Measurements from ENCODE around the gene DELE1. TPM values are rescaled to one million over a fixed set of nuclear protein-coding genes. Genes with fewer than 3 reads are reported as not detected.

Gene DELE1
- total RNA-seq, 2 experiments from 2014 or later = 65.4 to 68.7 TPM

GRCh38 chr5:141973871-141974595 lies 50.4 kb downstream of the DELE1 start:
- no peak overlapping the region for H3K4me3 Mint-ChIP-seq
- ATAC-seq = no peak
- CTCF ChIA-PET = interaction anchor here (6.5 kb wide), 1 partner anchor 15 kb away, joined by 95 read pairs; the partner anchor contains the start of gene PCDH12

GRCh38 chr5:141976176-141976575 lies 52.5 kb downstream of the DELE1 start:
- no peaks in the 10 kb centered on the region for H3K27me3 Mint-ChIP-seq
- CTCF ChIA-PET = interaction anchor here (0.6 to 4.6 kb wide), 9 partner anchors 9 to 430 kb away, joined by 3 to 22 read pairs (median 4); no protein-coding TSS in a partner anchor
- H3K27ac Mint-ChIP-seq = no peak overlapping the region
- no peak for ATAC-seq
- H3K9me3 Mint-ChIP-seq (ENCODE audit: low read depth) = no peaks in the 10 kb centered on the region
- DNase-seq = no peak
- H3K4me1 Mint-ChIP-seq = peaks cover 16% of the 10 kb centered on the region
- no peak overlapping the region for H3K4me3 Mint-ChIP-seq
- H3K36me3 Mint-ChIP-seq = peaks cover 41% of the 10 kb centered on the region

More at GRCh38 chr5:141973871-141974595, 50.4 kb downstream of the DELE1 start:
- Mint-ChIP-seq H3K36me3 (peaks cover 36% of the 10 kb centered on the region), H3K27me3 (no peaks in the 10 kb centered on the region), H3K9me3 (ENCODE audit: low read depth) (no peaks in the 10 kb centered on the region), H3K27ac (no peak overlapping the region), H3K4me1 (peaks cover 26% of the 10 kb centered on the region)
- DNase-seq = no peak

- Mint-ChIP-seq H3K9me3 (ENCODE audit: low read depth) (no peaks in the 10 kb centered on the region), H3K4me1 (peaks cover 13% of the 10 kb centered on the region), H3K27ac (no peak overlapping the region), H3K4me3 (no peak overlapping the region), H3K27me3 (no peaks in the 10 kb centered on the region), H3K36me3 (peaks cover 43% of the 10 kb centered on the region)
- CTCF ChIA-PET = interaction anchor here (0.6 to 4.6 kb wide), 5 partner anchors 8 to 361 kb away, joined by 3 to 22 read pairs (median 20); partner anchors contain the start of gene RNF14
- DNase-seq (no peak), ATAC-seq (no peak)
Measured at GRCh38 chr5:141978389-141978788, 54.7 kb downstream of the DELE1 start.

- H3K9me3 Mint-ChIP-seq (ENCODE audit: low read depth) = no peaks in the 10 kb centered on the region
- CTCF ChIA-PET = no interaction called here
- peaks cover 38% of the 10 kb centered on the region for H3K36me3 Mint-ChIP-seq
- H3K4me1 Mint-ChIP-seq = peaks cover 8% of the 10 kb centered on the region
- no peak overlapping the region for H3K27ac Mint-ChIP-seq
- H3K4me3 Mint-ChIP-seq = no peak overlapping the region
- no peaks in the 10 kb centered on the region for H3K27me3 Mint-ChIP-seq
- ATAC-seq (no peak), DNase-seq (no peak)
Measured at GRCh38 chr5:141982626-141983025, 59.0 kb downstream of the DELE1 start.

- peaks cover 6% of the 10 kb centered on the region for H3K4me1 Mint-ChIP-seq
- H3K27ac Mint-ChIP-seq = no peak overlapping the region
- DNase-seq = no peak
- CTCF ChIA-PET = interaction anchor here (1.2 to 2.1 kb wide), 6 partner anchors 9 to 166 kb away, joined by 3 to 7 read pairs (median 5); partner anchors contain the start of gene RNF14
- no peak for ATAC-seq
- no peaks in the 10 kb centered on the region for H3K27me3 Mint-ChIP-seq
- peaks cover 28% of the 10 kb centered on the region for H3K36me3 Mint-ChIP-seq
- no peaks in the 10 kb centered on the region for H3K9me3 Mint-ChIP-seq (ENCODE audit: low read depth)
- H3K4me3 Mint-ChIP-seq = no peak overlapping the region
Measured at GRCh38 chr5:141986072-141986471, 62.4 kb downstream of the DELE1 start.

- ATAC-seq (no peak), DNase-seq (no peak)
- Mint-ChIP-seq H3K4me3 (no peak overlapping the region), H3K9me3 (ENCODE audit: low read depth) (no peaks in the 10 kb centered on the region), H3K27me3 (no peaks in the 10 kb centered on the region), H3K4me1 (peaks cover 6% of the 10 kb centered on the region), H3K36me3 (peaks cover 30% of the 10 kb centered on the region), H3K27ac (no peak overlapping the region)
- CTCF ChIA-PET = interaction anchor here (0.9 to 6.5 kb wide), 12 partner anchors 12 to 320 kb away, joined by 3 to 72 read pairs (median 10); partner anchors contain the start of genes GNPDA1 and RNF14
Measured at GRCh38 chr5:141989720-141990119, 66.0 kb downstream of the DELE1 start.

Other genes with a start within 250 kb of the DELE1 start
- 10 to 100 TPM in 1 of 2 experiments, 1 to 10 TPM in 1; 9.9 to 11.0 TPM for gene ARAP3, start 241.6 kb upstream of the DELE1 start, total RNA-seq
- gene PCDH1, start 45.5 kb upstream of the DELE1 start, total RNA-seq = not detected
- under 1 TPM; 0.12 to 0.19 TPM for gene PCDH12, start 34.3 kb downstream of the DELE1 start, total RNA-seq
- gene RNF14, start 45.2 kb downstream of the DELE1 start, total RNA-seq = 10 to 100 TPM; 23.8 to 28.2 TPM
- 10 to 100 TPM in 1 of 2 experiments, 1 to 10 TPM in 1; 7.7 to 10.0 TPM for gene GNPDA1, start 89.2 kb downstream of the DELE1 start, total RNA-seq
- gene NDFIP1, start 184.9 kb downstream of the DELE1 start, total RNA-seq = 10 to 100 TPM; 28.5 to 31.7 TPM